Measurements from ENCODE around the gene OTP.
"Not testable (repeated sequence)": the region's sequence is repeated elsewhere in the genome, so short reads cannot be mapped to it uniquely, and the experiment has no call there.

The OTP gene

GRCh38 chr5:77608927-77609326 is 29.6 kb downstream of the OTP start:
- not testable (repeated sequence) for DNase-seq (ENCODE audit: low spot score)

DNA sequence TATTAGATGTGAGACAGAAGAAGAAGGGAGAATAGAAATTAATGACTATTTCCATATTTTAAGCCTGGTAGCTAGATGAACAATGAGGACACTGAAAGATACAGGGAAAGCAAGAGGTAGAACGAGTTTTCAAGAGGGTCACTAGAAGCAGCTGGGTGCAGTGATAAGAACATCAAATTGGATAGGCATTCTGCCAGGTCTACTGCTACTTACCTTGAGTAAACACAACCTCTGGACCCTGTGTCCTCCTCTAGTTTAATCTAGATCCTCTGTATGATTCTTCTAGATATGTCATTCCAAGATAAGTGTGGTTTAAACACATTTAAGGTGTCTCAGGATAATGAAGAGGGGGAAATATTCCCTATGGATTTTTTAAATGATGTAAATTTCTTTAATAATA is 31.2 kb downstream of the OTP start:
- no peak for DNase-seq (ENCODE audit: low spot score)

DNA sequence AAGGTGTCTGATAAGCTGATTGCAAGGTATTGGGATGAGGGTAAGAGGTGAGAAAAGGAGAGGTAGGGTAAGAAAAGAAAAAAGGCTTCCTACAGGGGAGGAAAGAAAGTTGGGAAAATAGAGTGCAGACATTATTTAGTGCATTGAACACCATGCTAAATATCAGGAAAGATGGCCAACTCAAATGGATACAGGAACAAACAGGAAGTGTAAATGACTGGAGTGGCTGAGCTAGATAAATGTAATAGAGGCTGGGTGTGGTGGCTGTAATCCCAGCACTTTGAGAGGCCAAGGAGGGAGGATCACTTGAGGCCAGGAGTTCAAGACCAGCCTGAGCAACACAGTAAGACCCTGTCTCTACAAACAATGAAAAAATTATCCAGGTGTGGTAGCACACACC is 32.2 kb downstream of the OTP start:
- no peak for DNase-seq (ENCODE audit: low spot score)

- DNase-seq (ENCODE audit: low spot score), result no peak
Measured at GRCh38 chr5:77599679-77600078, 38.8 kb downstream of the OTP start.

DNA sequence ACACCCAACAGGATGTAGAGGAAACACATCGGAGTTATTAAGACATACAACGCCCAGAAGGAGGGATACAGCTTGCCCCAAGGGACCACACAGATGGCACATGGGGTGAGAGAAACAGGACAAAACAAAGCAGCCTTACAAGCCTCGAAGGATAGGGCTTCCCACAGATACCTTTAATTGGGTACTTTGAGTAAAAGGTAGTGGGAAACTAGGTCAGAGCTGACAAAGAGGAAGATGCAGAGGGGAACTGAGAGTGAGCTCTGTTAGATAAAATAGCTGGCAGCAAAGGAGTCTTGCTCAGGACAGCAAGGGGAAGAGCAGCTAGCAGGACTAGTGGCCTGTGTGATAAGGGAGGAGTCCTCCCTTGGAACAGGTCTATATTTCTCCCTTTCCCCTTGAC is 48.2 kb downstream of the OTP start:
- DNase-seq (ENCODE audit: low spot score), result no peak

GRCh38 chr5:77588175-77588574 is 50.3 kb downstream of the OTP start:
- no peak for DNase-seq (ENCODE audit: low spot score)

DNA sequence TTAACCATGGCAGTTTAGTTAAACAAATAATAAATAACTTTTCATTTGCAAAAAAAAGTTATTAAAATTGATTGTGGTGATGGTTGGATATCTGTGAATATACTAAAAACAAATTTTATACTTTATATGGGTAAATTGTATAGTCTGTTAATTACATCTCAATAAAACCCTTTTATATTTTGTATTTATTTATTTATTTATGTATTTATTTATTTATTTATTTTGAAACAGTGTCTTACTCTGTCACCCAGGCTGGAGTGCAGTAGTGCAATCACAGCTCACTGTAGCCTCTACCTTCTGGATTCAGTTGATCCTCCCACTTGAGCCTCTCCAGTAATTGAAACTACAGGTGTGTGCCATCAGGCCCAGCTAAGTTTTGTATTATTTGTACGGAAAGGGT is 52.4 kb downstream of the OTP start:
- no peak for DNase-seq (ENCODE audit: low spot score)

GRCh38 chr5:77582143-77582542 is 56.4 kb downstream of the OTP start:
- not testable (repeated sequence) for DNase-seq (ENCODE audit: low spot score)

Data from hepatic stellate cell (primary cell).